Subcutaneous preadipocyte (primary cell): ENCODE measurements around the gene PCDHA7. TPM values are rescaled to one million over a fixed set of nuclear protein-coding genes. Genes with fewer than 3 reads are reported as not detected.

Source experiments
- total RNA-seq: library from RNA; depleted of rRNA; stranded (reverse); fragments of >200 nt; gene quantifications from 2 replicates; pipeline ENCODE4 v1.2.3, GENCODE V29; 2012

The PCDHA7 gene
- total RNA-seq, 1 donor = 0.37 TPM

Other genes with a start within 250 kb of the PCDHA7 start
- 0.73 and 0.98 TPM in 2 replicates for gene CD14, start 201.1 kb upstream of the PCDHA7 start, total RNA-seq
- 19.8 and 21.7 TPM in 2 replicates for gene TMCO6, start 194.8 kb upstream of the PCDHA7 start, total RNA-seq
- gene NDUFA2, start 186.6 kb upstream of the PCDHA7 start, total RNA-seq = 30.7 and 38.9 TPM in 2 replicates
- gene IK, start 186.4 kb upstream of the PCDHA7 start, total RNA-seq = 63.3 and 79.4 TPM in 2 replicates
- 36.0 and 44.0 TPM in 2 replicates for gene WDR55, start 169.4 kb upstream of the PCDHA7 start, total RNA-seq
- gene DND1, start 160.7 kb upstream of the PCDHA7 start, total RNA-seq = under 0.01 and 0.39 TPM in 2 replicates
- 50.0 and 54.3 TPM in 2 replicates for gene HARS1, start 142.9 kb upstream of the PCDHA7 start, total RNA-seq
- gene HARS2, start 142.8 kb upstream of the PCDHA7 start, total RNA-seq = 22.4 and 23.1 TPM in 2 replicates
- gene ZMAT2, start 133.8 kb upstream of the PCDHA7 start, total RNA-seq = 24.2 and 28.7 TPM in 2 replicates
- under 0.01 TPM in 1 of 2 replicates, not detected in the other for gene PCDHA1, start 48.1 kb upstream of the PCDHA7 start, total RNA-seq
- not detected in 2 replicates for gene PCDHA2, start 39.4 kb upstream of the PCDHA7 start, total RNA-seq
- under 0.01 TPM in 2 replicates for gene PCDHA3, start 33.2 kb upstream of the PCDHA7 start, total RNA-seq
- under 0.01 TPM in 1 of 2 replicates, not detected in the other for gene PCDHA4, start 27.2 kb upstream of the PCDHA7 start, total RNA-seq
- under 0.01 TPM in 1 of 2 replicates, not detected in the other for gene PCDHA5, start 12.7 kb upstream of the PCDHA7 start, total RNA-seq
- gene PCDHA6, start 6.3 kb upstream of the PCDHA7 start, total RNA-seq = under 0.01 and 0.37 TPM in 2 replicates
- gene PCDHA8, start 6.9 kb downstream of the PCDHA7 start, total RNA-seq = not detected in 2 replicates
- under 0.01 TPM in 2 replicates for gene PCDHA9, start 14.1 kb downstream of the PCDHA7 start, total RNA-seq
- under 0.01 TPM in 2 replicates for gene PCDHA10, start 21.6 kb downstream of the PCDHA7 start, total RNA-seq
- gene PCDHA11, start 34.7 kb downstream of the PCDHA7 start, total RNA-seq = under 0.01 TPM in 1 of 2 replicates, not detected in the other
- gene PCDHA12, start 41.0 kb downstream of the PCDHA7 start, total RNA-seq = not detected in 2 replicates
- gene PCDHA13, start 47.9 kb downstream of the PCDHA7 start, total RNA-seq = not detected in 2 replicates
- not detected in 2 replicates for gene PCDHAC1, start 92.0 kb downstream of the PCDHA7 start, total RNA-seq
- gene PCDHAC2, start 132.2 kb downstream of the PCDHA7 start, total RNA-seq = under 0.01 and 0.37 TPM in 2 replicates
- not detected in 2 replicates for gene PCDHB1, start 217.1 kb downstream of the PCDHA7 start, total RNA-seq